GM12872 (cell line): ENCODE measurements around the gene CCNY.

Experiments used
- TF ChIP-seq, protein P1 (sequence below): IDR thresholded peaks from 3 replicates; pipeline ENCODE4 v1.5.1; 2011; ENCODE audit warnings: low read depth, mild to moderate bottlenecking, low read length, moderate library complexity; ENCODE audit not compliant: insufficient read depth

The CCNY gene

GRCh38 chr10:35417795-35418194 is 81.5 kb downstream of the CCNY start:
- TF ChIP-seq, protein P1, sequence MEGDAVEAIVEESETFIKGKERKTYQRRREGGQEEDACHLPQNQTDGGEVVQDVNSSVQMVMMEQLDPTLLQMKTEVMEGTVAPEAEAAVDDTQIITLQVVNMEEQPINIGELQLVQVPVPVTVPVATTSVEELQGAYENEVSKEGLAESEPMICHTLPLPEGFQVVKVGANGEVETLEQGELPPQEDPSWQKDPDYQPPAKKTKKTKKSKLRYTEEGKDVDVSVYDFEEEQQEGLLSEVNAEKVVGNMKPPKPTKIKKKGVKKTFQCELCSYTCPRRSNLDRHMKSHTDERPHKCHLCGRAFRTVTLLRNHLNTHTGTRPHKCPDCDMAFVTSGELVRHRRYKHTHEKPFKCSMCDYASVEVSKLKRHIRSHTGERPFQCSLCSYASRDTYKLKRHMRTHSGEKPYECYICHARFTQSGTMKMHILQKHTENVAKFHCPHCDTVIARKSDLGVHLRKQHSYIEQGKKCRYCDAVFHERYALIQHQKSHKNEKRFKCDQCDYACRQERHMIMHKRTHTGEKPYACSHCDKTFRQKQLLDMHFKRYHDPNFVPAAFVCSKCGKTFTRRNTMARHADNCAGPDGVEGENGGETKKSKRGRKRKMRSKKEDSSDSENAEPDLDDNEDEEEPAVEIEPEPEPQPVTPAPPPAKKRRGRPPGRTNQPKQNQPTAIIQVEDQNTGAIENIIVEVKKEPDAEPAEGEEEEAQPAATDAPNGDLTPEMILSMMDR, result no peak

DNA sequence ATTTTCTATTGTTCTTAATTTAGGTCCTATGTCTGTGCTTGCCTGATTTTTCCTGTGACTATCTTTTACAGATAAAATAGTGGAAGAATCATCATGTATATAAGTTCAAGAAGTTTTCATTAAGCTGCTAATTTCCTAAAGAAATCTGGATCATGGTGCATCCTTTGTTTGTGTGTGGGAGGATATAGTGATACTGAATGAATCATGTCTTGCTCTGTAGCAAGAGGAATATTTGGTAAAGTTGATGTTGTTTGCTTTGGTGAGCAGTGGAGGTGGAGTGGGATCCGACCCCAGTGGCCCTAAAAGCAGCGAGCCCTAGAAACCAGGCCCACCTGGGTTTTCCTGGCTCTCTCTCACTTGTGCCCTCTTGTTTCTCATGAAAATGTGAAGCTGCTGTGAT is 83.7 kb downstream of the CCNY start:
- TF ChIP-seq, protein P1, result no peak

DNA sequence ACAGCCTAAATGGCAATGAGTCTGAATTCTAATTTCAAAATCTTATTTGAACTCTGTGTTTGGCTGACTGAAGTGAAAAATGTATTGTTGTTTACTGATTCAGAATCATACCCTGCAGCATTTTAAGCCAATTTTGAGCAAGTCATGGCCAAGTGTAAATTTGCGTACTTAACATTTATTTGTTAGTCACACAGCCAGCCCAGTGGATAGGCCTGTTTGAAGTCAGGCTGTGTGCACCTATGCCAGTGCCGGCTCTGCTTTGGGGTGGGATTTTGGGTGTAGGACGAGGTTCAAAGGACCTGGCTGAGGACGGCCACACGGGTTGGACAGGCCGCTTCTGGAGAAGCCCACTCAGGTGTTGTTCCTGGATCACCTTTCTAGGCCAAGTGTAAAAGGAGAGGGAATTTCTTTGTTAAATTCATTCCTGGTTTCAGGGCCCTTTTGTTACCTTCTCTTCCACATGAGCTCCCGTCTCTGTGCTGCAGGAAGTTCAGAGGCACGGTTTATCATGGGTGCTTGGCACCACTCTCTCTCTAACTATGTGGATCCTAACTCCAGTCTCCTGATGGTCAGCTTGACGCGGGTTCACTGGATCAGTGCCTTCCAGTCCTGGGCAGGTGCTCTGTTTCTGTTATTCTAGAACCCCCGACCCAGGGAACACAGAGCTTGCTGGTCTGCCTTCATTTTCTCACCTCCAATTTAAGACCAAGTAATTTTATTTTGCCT is 84.7 kb downstream of the CCNY start:
- TF ChIP-seq, protein P1, result no peak

- TF ChIP-seq, protein P1, result no peak
Measured at GRCh38 chr10:35421553-35422178, 85.4 kb downstream of the CCNY start.

GRCh38 chr10:35422228-35422627 is 85.9 kb downstream of the CCNY start:
- TF ChIP-seq, protein P1, result no peak

GRCh38 chr10:35423505-35424306 is 87.4 kb downstream of the CCNY start:
- TF ChIP-seq, protein P1, result no peak

DNA sequence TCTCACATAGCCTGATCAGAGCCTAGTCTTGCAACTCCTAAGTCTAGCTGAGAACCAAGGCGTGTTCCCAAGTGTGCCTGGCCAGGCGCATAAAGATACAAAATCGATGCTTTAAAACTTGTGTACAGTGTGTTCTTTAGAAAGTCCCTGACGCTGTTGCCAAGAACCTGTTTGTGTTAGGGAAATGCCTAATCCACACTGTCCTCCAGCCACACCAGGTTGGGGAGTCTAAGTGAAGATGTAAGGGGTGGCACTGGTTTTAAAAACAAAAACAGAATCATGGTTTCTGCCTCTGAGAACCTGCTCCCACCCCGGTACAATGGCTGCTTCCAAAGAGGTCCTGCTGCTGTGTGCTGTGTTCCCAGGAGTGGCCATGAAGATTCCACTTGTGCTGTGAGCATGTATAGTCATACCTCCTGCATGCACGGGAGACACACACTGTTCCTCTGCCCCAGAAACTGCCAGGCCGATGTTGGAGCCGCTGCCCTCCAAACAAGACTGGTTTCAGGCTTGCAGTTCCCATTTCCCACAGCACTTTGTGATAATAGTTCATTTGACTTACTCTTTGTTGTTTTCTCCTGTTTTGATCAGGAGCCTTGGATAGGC is 88.5 kb downstream of the CCNY start:
- TF ChIP-seq, protein P1, result no peak
